Measurements from ENCODE around the gene SCRT2.
"Not testable (repeated sequence)": the region's sequence is repeated elsewhere in the genome, so short reads cannot be mapped to it uniquely, and the experiment has no call there.

The SCRT2 gene

DNA sequence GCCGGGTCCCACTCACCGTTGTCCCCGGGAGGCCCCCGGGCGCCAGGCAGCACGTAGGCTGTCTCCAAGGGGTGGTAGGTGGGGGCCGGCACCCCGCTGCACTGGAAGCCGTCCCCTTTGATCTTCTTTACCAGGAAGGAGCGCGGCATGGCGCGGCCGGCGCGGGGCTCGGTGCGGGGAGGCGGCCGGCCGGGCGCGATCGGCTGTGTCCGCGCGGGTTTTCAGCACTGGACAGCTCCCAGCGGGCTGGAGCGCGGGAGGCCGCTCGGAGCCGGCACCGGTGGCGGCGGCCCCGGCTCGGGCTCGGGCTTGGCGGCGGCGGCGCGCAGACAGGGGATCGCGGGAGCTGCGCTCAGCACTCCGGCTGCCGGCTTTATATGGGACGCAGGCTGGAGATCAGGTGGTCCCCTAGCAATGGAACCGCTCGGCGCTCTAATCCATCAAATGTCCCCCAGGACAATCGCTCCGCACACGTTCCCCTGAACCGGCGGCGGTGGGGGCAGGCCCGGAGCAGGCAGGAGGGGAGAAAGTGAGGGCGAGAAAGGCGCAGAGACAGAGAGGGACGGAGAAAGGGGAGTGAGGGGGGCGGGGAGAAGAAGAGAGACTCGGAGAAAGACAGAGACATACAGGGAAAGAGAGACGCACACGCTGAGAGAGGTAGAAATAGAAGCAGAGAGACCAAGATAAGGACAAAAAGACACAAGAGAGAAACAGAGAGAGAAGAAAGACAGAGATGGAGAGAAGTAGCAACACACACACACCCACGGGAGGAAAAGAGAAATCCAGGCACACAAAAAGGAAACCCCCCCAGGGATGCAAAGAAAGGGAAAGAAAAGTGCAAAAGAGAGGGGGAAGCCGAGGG is at the start of gene SCRT2:
Gene SCRT2 (minus strand): TSS at position 350 of the 862 bp plus-strand sequence. CDS start 201 bp downstream, at position 149.
- peak; percentile 86 for DNase-seq (ENCODE audit: low spot score)
- in situ Hi-C loops (cut with MboI; ENCODE audit: low sequenced_read_pairs, unreplicated experiment): no loop called here
- TF ChIP-seq, protein P1, sequence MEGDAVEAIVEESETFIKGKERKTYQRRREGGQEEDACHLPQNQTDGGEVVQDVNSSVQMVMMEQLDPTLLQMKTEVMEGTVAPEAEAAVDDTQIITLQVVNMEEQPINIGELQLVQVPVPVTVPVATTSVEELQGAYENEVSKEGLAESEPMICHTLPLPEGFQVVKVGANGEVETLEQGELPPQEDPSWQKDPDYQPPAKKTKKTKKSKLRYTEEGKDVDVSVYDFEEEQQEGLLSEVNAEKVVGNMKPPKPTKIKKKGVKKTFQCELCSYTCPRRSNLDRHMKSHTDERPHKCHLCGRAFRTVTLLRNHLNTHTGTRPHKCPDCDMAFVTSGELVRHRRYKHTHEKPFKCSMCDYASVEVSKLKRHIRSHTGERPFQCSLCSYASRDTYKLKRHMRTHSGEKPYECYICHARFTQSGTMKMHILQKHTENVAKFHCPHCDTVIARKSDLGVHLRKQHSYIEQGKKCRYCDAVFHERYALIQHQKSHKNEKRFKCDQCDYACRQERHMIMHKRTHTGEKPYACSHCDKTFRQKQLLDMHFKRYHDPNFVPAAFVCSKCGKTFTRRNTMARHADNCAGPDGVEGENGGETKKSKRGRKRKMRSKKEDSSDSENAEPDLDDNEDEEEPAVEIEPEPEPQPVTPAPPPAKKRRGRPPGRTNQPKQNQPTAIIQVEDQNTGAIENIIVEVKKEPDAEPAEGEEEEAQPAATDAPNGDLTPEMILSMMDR (IDR thresholded peaks at IDR 0.05; ENCODE audit: borderline replicate concordance, control extremely low read depth, extremely low read depth, insufficient read depth, missing control alignments): no peak

DNA sequence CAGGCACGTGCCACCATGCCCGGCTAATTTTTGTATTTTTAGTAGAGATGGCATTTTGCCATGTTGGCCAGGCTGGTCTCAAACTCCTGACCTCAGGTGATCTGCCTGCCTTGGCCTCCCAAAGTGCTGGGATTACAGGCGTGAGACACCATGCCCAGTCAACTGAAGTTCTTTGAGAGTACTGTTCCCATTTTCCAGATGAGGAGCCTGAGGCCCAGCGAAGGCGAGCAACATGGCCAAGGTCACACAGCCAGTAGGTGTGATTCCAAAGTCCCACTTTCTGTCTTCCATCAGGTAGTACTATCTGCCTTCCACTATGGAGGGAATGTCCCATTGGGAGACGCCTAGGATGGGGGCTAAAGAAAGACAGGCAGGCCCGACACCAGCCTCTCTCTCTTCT is 49.2 kb upstream of the SCRT2 start:
- in situ Hi-C loops (cut with MboI; ENCODE audit: low sequenced_read_pairs, unreplicated experiment): loop anchor here (25.0 kb wide), 1 partner anchor 162 kb away; no protein-coding TSS in a partner anchor
- DNase-seq (ENCODE audit: low spot score): not testable (repeated sequence)

DNA sequence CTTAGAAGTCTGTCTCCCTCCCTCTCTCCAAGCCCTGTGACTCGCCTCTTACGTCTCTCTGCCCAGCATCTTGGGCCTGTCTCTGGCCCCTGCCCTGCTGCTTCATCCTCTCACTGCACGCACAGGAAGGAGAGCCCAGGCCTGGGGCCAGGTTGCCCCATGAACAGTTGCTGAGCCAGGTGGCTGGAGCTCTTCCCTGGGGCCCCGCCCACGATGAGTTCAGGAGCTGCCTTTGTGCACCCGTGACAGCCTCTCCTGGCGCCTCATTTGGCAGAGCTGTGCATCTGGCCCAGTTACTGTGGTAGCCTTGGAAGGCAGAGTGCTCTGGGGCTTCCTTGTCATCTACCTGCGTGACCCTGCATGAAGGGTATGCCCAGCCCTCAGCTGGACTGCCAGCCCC is 48.2 kb upstream of the SCRT2 start:
- TF ChIP-seq, protein P1 (IDR thresholded peaks at IDR 0.05; ENCODE audit: borderline replicate concordance, control extremely low read depth, extremely low read depth, insufficient read depth, missing control alignments): no peak
- in situ Hi-C loops (cut with MboI; ENCODE audit: low sequenced_read_pairs, unreplicated experiment): no loop called here
- no peak for DNase-seq (ENCODE audit: low spot score)

DNA sequence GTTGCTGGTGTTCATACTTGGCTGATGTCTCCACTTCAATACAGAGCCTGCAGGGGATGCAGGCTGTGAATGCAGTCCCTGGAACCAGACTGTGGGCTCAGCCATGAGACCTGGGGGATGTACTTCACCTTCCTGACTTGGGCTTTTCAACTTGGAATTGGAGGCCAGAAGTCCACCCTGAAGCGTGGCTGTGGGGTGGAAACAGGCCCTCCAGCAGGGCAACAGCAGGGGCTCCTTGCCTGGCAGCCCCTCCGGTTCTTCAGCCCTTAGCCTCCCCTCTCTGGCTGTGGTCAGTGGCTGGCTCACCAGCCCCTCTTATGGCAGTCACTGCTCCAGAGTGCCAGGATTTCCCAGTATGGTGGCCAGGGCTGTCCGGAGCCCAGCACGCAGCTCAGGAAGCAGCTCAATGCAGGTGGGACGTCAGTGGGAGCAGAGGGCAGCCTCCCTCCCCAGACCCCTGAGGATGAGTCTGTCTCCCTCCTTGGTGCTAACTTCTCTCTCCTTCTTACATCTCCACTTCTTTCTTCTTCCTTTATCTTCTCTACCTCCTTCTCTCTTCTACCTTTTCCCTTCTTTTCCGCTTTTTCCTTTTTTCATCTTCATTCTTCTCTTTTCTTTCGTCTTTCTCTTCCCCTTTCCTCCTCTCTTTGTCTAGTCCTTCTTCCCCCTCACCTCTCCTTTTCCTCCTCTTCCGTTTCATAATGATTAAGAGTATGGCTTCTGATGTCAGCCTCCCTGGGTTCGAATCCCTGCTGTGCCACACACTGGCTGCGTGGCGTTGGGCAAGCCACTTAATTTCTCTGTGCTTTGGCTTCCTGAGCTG is 47.4 kb upstream of the SCRT2 start:
- no peak for DNase-seq (ENCODE audit: low spot score)
- in situ Hi-C loops (cut with MboI; ENCODE audit: low sequenced_read_pairs, unreplicated experiment): no loop called here
- TF ChIP-seq, protein P1 (IDR thresholded peaks at IDR 0.05; ENCODE audit: borderline replicate concordance, control extremely low read depth, extremely low read depth, insufficient read depth, missing control alignments): no peak

DNA sequence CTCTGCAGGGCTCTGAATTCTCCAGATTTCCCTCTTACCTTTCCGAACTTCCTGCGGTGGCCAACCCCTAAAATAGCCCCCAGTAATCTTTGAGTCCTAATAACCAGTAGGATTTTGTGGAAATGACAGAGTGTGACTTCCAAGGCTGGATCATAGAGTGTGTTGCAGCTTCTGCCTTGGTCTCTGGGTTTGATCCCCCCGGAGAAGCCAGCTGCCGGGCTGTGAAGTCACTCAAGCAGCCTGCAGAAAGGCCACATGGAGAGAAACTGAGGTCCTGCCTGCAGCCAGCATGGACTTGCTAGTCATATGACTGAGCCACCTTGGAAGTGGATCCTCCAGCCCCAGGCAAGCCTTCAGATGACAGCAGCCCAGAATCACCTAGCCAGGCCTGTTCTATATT is 46.3 kb upstream of the SCRT2 start:
- TF ChIP-seq, protein P1 (IDR thresholded peaks at IDR 0.05; ENCODE audit: borderline replicate concordance, control extremely low read depth, extremely low read depth, insufficient read depth, missing control alignments): no peak
- in situ Hi-C loops (cut with MboI; ENCODE audit: low sequenced_read_pairs, unreplicated experiment): no loop called here
- no peak for DNase-seq (ENCODE audit: low spot score)

DNA sequence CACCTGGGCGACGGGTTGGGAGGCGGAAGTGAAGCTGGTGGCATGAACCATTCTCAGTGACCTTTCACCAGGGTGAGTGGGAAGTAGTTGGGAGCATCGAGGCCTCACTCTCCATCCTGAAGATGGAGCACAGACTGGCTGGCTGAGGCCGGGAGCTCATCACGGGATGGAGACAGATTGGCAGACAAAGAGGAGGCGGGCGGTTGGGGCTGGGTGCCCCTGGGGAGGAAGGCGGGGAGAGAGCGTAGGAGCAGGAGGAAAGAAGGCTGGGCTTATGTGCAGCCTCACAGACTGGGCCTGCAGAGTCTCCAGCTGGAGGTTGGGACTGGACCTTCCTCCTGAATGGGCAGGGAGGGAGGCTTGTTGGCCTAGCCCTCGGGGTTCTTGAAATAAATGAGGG is 44.2 kb upstream of the SCRT2 start:
- DNase-seq (ENCODE audit: low spot score): no peak
- in situ Hi-C loops (cut with MboI; ENCODE audit: low sequenced_read_pairs, unreplicated experiment): no loop called here
- TF ChIP-seq, protein P1 (IDR thresholded peaks at IDR 0.05; ENCODE audit: borderline replicate concordance, control extremely low read depth, extremely low read depth, insufficient read depth, missing control alignments): no peak

DNA sequence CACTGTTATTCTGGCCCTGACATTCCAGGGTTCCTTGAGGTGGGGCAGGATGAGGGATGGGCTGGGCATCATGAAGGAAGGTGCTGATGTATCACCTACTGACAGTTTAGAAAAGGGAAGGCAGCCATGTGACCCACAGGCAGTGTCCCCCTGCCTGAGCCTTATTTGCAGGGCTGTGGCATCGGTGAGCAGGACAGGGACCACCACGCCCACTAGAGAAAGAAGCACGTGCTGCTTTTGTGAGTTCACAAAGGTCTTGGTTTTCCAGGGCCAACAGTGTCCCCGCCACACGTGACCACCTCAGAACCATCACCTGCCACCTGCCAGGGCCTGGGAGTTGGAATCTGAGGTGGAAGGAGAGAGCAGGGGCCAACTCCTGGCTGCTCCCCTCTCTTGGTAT is 43.5 kb upstream of the SCRT2 start:
- no peak for DNase-seq (ENCODE audit: low spot score)
- TF ChIP-seq, protein P1 (IDR thresholded peaks at IDR 0.05; ENCODE audit: borderline replicate concordance, control extremely low read depth, extremely low read depth, insufficient read depth, missing control alignments): no peak
- in situ Hi-C loops (cut with MboI; ENCODE audit: low sequenced_read_pairs, unreplicated experiment): no loop called here
